Midbrain (tissue), 1 donor: ENCODE data around the gene CORO2B.
"Not testable (repeated sequence)": the region's sequence is repeated elsewhere in the genome, so short reads cannot be mapped to it uniquely, and the experiment has no call there.

Source experiments
- DNase-seq: peaks from one replicate; lab custom pipeline; 2025; lab: John Stamatoyannopoulos, UW

The CORO2B gene

GRCh38 chr15:68730976-68731897, 152.4 kb downstream of the CORO2B start:
- no peak for DNase-seq

DNA sequence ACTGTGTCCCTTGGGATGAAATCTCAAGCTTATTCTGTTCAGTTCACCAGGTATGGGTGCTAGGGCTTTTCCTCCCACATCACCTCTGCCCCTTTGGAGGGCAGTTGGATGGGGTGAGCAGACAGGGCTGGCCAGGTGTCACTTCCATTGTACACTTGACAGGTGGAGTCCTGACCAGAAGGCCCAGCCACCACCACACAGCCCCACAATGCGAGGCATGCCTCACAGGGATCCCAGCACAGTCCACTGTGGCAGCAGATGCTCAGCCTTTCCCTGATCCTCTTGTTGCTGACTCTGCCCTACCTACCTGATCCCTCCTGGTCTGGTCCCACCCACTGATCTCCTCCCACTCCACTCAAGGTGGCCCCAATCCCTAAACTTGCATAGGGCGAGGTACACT, 153.7 kb downstream of the CORO2B start:
- DNase-seq = no peak

DNA sequence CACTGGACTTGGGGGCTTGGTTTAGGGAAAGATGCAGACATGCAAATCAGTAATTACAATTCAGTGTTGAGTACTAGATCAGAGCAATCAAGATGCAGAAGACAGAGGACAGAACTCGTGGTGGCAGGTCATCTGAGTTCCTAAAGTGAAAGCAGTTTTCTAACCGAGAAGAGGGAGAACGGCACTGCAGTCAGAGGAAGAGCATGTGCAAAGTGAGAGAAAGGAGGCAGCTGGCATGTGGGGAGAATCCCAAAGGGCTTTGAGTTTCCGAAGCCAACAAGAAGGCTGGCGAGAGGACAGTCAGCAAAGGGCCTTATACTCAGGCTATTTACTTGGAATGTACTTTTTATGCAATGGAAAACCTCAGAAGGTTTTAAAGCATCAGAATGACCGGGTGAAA, 154.9 kb downstream of the CORO2B start:
- no peak for DNase-seq

DNA sequence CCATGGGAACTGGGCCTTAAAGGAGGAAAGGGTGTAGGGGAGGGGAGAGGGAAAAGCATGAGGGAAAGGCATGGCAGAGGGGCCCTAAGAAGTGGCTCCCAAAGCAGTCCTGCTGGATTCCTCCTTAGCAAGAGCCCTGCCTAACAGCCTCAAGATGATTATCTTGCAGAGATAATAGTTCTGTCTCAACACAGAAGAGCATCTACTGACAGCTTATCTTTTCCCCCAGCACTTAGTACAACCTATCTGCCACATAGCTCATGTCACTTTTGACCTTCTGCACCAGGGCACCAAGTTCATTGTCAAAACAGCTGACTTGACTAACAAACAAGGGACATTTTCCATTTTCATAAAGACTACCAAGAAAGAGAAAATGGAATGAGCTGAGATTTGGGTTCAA, 155.6 kb downstream of the CORO2B start:
- no peak for DNase-seq

DNA sequence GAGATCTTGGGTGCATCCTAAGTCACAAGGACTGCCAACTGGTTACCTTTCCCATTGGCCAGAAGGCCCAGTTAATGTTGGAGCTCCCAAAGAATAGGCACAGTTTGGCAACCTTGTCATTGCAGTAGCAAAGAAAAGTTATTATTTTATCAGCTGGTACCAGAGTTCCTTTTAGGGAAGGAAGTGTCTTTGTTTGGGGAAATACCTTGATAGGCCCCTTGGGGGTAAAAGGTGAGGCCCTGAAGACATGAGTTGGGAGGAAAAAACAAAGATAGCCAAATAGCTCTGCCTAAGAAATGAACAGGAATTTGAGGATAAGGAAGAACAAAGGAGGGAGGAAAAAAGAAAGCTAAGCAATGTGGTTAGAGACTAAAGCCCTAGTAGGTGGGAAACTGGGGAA, 156.1 kb downstream of the CORO2B start:
- DNase-seq = no peak

GRCh38 chr15:68735610-68736009, 156.8 kb downstream of the CORO2B start:
- no peak for DNase-seq

- peak; percentile 55 for DNase-seq
Measured at GRCh38 chr15:68739390-68740080, 160.7 kb downstream of the CORO2B start.

GRCh38 chr15:68743256-68743655, 164.5 kb downstream of the CORO2B start:
- no peak for DNase-seq

- no peak for DNase-seq
Measured at GRCh38 chr15:68749365-68749764, 170.6 kb downstream of the CORO2B start.

DNA sequence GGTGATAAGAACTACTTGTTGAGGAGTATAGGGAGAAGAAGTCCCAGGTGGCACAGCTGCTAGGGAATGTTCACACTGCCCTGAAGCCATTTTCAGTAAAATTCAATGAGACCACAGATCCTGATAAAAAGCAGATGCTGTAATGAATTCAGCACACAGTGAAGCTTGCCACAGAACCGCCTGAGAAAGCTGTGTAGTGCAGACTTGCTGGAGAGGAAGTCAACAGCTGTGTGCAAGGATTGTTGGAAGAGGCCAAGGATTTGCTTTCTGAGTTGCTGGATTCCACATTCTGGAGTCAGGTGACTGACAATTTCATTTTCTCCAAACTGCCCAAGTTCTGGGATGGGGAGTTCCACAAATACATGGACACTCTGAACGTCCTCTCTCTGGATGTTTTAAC, 171.0 kb downstream of the CORO2B start:
- DNase-seq = no peak

GRCh38 chr15:68751622-68752021, 172.8 kb downstream of the CORO2B start:
- no peak for DNase-seq

GRCh38 chr15:68755731-68756130, 176.9 kb downstream of the CORO2B start:
- no peak for DNase-seq

- not testable (repeated sequence) for DNase-seq
Measured at GRCh38 chr15:68759982-68760579, 181.3 kb downstream of the CORO2B start.

DNA sequence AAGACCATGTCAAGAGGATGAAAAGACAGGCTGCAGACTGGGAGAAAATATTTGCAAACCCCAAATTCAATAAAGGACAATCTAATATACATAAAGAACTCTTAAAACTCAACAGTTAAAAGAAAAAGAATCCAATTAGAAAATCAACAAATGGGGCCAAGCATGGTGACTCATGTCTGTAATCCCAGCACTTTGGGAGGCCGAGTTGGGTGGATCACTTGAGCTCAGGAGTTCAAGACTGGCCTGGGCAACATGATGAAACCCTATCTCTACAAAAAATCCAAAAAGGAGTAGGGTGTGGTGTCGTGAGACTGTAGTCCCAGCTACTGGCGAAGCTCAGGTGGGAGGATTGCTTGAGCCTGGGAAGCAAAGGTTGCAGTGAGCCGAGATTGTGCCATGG, 184.3 kb downstream of the CORO2B start:
- no peak for DNase-seq

DNA sequence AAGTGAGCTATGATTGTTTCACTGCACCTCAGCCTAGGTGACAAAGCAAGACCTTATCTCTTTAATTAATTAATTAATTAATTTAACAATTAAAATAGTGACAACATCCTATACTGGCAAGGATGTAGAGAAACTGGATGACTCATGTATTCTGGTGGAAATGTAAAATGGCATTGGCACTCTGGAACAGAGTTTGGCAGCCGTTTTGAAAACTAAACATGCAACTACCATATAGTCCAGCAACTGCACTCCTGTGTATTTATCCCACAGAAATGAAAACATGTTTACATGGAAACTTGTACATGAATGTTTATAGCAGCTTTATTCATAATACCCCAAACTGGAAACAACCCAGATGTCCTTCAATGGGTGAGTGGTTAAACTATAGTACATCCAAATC, 185.3 kb downstream of the CORO2B start:
- no peak for DNase-seq

- no peak for DNase-seq
Measured at GRCh38 chr15:68765602-68766368, 187.0 kb downstream of the CORO2B start.

- no peak for DNase-seq
Measured at GRCh38 chr15:68767833-68768232, 189.0 kb downstream of the CORO2B start.

DNA sequence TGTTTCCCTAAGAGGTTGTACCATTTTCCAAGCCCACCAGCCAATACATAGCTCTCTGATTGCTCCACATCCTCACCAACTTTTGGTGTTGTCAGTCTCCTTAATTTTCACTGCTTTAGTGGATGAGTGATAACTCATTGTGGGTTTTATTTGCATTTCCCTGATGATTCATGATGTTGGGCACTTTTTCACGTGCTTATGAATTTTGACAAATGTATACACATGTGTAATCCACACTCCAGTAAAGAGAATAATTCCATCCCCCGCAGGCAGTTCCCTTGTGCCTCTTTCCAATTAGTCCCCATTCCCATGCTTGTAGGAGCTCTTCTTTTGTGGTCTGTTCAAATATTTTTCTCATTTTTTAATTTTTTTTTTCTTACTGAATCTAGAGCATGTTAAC, 189.5 kb downstream of the CORO2B start:
- DNase-seq = no peak

DNA sequence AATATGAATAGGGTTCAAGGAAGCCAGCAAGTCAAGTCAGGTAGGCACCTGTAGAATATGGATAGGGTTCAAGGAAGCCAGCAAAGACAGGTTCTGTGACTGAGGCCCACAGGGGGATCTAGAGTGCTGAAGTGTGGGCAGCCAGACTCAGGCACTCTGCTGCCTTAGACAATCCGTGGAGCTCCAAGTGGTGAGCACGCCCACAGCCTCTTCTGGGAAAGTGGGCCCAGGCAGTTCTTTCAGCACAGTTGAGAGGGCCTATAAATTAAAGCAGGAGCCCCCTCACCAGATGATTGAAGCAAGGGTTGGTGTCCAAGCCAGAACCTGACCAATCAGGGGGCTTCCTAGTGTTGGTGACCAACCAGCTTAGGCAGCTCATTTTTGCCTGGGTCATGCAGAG, 190.9 kb downstream of the CORO2B start:
- no peak for DNase-seq

DNA sequence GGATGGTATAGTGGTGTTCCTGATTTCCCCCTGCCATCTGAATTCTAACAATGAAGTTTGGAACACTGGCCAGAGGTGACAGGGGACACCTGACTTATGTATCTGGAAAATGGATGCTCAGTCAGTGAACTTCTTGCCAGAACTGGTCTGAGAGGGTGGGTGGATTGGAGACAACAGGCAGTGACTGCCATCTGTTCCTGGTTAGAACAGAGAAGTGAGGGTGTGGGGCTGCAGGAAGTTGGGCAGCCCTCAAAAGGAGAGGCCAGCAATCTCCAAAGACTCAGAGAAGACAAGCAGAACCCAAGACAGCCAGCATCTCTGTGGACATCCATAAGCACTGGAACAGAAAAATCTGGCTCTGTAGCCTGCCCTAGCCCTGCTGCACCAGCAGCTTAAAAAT, 191.4 kb downstream of the CORO2B start:
- DNase-seq = no peak

GRCh38 chr15:68773036-68773435, 194.2 kb downstream of the CORO2B start:
- DNase-seq = no peak

DNA sequence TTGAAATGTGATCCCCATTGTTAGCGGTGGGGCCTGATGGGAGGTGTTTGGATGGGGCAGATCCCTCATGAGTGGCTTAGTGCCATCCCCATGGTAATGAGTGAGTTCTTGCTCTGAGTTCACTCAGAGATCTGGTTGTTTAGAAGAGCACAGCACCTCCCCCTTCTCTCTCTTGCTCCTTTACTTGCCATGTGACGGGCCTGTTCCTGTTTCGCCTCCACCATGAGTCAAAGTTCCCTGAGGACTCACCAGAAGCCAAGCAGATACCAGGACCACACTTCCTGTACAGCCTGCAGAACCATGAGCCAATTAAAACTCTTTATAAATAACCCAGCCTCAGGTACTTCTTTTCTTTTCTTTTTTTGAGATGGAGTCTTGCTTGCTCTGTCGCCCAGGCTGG, 195.3 kb downstream of the CORO2B start:
- DNase-seq = no peak
